Naive thymus-derived CD4-positive, alpha-beta T cell (primary cell): ENCODE data around the gene GNPTAB. TPM values are rescaled to one million over a fixed set of nuclear protein-coding genes. Genes with fewer than 3 reads are reported as not detected.

ENCODE experiments used
- ATAC-seq: fragments of 150-1000 bp; cut with Tn5 transposase; 2 replicates; pipeline ENCODE4 v1.10.0; 2021; ENCODE audit warnings: mild to moderate bottlenecking, moderate library complexity
- CTCF ChIA-PET: fragments of 350-600 bp; sonication (Branson Sonifier 250); formaldehyde crosslinking; loops from one replicate; lab custom pipeline; 2021; ENCODE audit warnings: antibody characterized with exemption; lab: Charles Lee
- POLR2A ChIA-PET: fragments of 350-600 bp; sonication (Branson Sonifier 250); formaldehyde crosslinking; loops from one replicate; lab custom pipeline; 2021; ENCODE audit warnings: antibody characterized with exemption, inconsistent platforms; lab: Charles Lee
- DNase-seq, 9 donors: peaks; one replicate each; pipeline versions ENCODE4 v3.0.0 to v3.0.0-alpha.2; 2020 to 2022; ENCODE audit warnings: mixed read lengths in 1 of 9
- H3K27ac ChIP-seq: one replicate; pipeline ENCODE4 v1.7.0; 2013; ENCODE audit warnings: mild to moderate bottlenecking, low read depth, low read length, moderate library complexity
- H3K27me3 ChIP-seq, 2 donors: one replicate each; pipeline ENCODE4 v1.7.0; 2013; ENCODE audit warnings: low read length in 2 of 2, mild to moderate bottlenecking in 2 of 2, moderate library complexity in 2 of 2; ENCODE audit not compliant: control insufficient read depth in 2 of 2, insufficient read depth in 2 of 2
- H3K36me3 ChIP-seq, 3 experiments: 1 replicate in 2 of 3; 2 replicates in 1 of 3; pipeline ENCODE4 v1.7.0; 2013; ENCODE audit warnings: low read length in 3 of 3, mild to moderate bottlenecking in 3 of 3, moderate library complexity in 1 of 3; ENCODE audit not compliant: insufficient read depth in 3 of 3, control insufficient read depth in 2 of 3
- H3K4me1 ChIP-seq, 2 donors: one replicate each; pipeline ENCODE4 v1.7.0; 2013; ENCODE audit warnings: low read length in 2 of 2, mild to moderate bottlenecking in 2 of 2, moderate library complexity in 1 of 2; ENCODE audit not compliant: control insufficient read depth in 2 of 2, insufficient read depth in 2 of 2
- H3K4me3 ChIP-seq: 2 replicates; pipeline ENCODE4 v1.7.0; 2013; ENCODE audit warnings: mild to moderate bottlenecking, low read length
- H3K9me3 ChIP-seq, 3 experiments: 1 replicate in 2 of 3; 2 replicates in 1 of 3; pipeline ENCODE4 v1.7.0; 2013; ENCODE audit warnings: low read length in 3 of 3; ENCODE audit not compliant: control insufficient read depth in 2 of 3
- H3K27ac Mint-ChIP-seq, 9 donors: one replicate each; pipeline ENCODE4 v1.8.0; 2020 to 2022; ENCODE audit warnings: mixed read lengths in 9 of 9, mild to moderate bottlenecking in 8 of 9, moderate library complexity in 5 of 9, inconsistent platforms in 2 of 9
- H3K27me3 Mint-ChIP-seq, 5 donors: one replicate each; pipeline ENCODE4 v1.8.0; 2021 to 2022; ENCODE audit warnings: mixed read lengths in 5 of 5, mild to moderate bottlenecking in 1 of 5
- H3K36me3 Mint-ChIP-seq, 5 donors: one replicate each; pipeline ENCODE4 v1.8.0; 2020 to 2022; ENCODE audit warnings: mixed read lengths in 5 of 5, mild to moderate bottlenecking in 3 of 5, inconsistent platforms in 1 of 5
- H3K4me1 Mint-ChIP-seq, 7 donors: one replicate each; pipeline ENCODE4 v1.8.0; 2020 to 2022; ENCODE audit warnings: mixed read lengths in 7 of 7, mild to moderate bottlenecking in 3 of 7, inconsistent platforms in 1 of 7
- H3K4me3 Mint-ChIP-seq, 10 donors: one replicate each; pipeline ENCODE4 v1.8.0; 2020 to 2022; ENCODE audit warnings: mild to moderate bottlenecking in 10 of 10, mixed read lengths in 10 of 10, moderate library complexity in 6 of 10, inconsistent platforms in 2 of 10
- H3K9me3 Mint-ChIP-seq, 11 donors: one replicate each; pipeline ENCODE4 v1.8.0; 2020 to 2022; ENCODE audit warnings: mixed read lengths in 11 of 11, mild to moderate bottlenecking in 4 of 11, inconsistent platforms in 1 of 11, moderate library complexity in 1 of 11
- intact Hi-C, 2 donors: fragments of 100-400 bp; cut with micrococcal nuclease; formaldehyde crosslinking; loops; one replicate each; pipeline ENCODE4 v1.15.1; 2023
- polyA plus RNA-seq, 2 donors: library from polyadenylated mRNA; unstranded; fragments of 300-500 nt; fragmentation: Illumina TruSeq; gene quantifications; one replicate each; pipeline ENCODE4 v1.2.3, GENCODE V29; 2021
- total RNA-seq, 6 experiments: library from RNA in 5 of 6; stranded (reverse) in 5 of 6; gene quantifications; 1 replicate in 5 of 6; 2 replicates in 1 of 6; pipeline ENCODE4 v1.2.3 and lab custom pipeline; 2021 to 2026

Gene GNPTAB
- total and polyA plus RNA-seq, 7 experiments from 2014 or later: 28.2 to 85.1 (median 44.4) TPM

DNA sequence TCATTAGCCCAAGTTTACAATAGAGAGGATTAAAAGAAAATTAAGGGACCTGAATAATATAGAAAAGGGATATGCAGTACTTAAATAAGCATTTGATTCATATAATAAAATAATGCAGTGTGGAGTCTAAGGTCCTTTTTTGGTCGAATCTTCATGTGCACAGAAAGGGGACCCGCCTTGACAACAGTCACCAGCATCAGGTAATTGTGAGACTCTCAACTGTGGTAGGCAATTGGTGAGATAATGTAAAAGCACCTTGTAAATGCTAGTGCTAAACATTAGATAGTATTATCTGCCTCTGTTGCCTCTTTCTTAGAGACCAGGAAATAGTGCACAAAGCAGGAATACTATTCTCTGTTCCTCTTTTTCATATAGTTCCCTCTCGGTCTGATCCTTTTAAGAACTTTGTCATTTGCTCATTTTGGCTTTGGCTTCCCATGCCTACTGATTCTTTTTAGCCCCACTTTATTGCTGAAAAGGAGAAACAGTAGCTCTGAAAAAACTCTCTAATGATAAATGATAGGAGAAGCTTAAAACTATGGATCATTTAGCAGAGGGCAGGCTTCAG, 115.8 kb downstream of the GNPTAB start:
- no peaks in the 10 kb centered on the region for H3K27me3 Mint-ChIP-seq
- POLR2A ChIA-PET: no interaction called here
- H3K4me3 Mint-ChIP-seq: no peak overlapping the region
- Histone ChIP-seq H3K9me3 (no peaks in the 10 kb centered on the region), H3K4me3 (no peak overlapping the region), H3K27me3 (no peaks in the 10 kb centered on the region), H3K36me3 (no peaks in the 10 kb centered on the region), H3K27ac (no peak overlapping the region), H3K4me1 (no peaks in the 10 kb centered on the region)
- DNase-seq: no peak
- no peak overlapping the region for H3K27ac Mint-ChIP-seq
- H3K4me1 Mint-ChIP-seq: peaks cover 0 to 16% (median 0%) of the 10 kb centered on the region in 7 donors
- CTCF ChIA-PET: interaction anchor here (0.6 kb wide), 1 partner anchor 320 kb away, joined by 3 read pairs; no protein-coding TSS in a partner anchor
- peaks cover 0 to 5% (median 3%) of the 10 kb centered on the region in 5 donors for H3K36me3 Mint-ChIP-seq
- intact Hi-C loops: no loop called here
- no peaks in the 10 kb centered on the region for H3K9me3 Mint-ChIP-seq
- peak; percentile 32 for ATAC-seq

DNA sequence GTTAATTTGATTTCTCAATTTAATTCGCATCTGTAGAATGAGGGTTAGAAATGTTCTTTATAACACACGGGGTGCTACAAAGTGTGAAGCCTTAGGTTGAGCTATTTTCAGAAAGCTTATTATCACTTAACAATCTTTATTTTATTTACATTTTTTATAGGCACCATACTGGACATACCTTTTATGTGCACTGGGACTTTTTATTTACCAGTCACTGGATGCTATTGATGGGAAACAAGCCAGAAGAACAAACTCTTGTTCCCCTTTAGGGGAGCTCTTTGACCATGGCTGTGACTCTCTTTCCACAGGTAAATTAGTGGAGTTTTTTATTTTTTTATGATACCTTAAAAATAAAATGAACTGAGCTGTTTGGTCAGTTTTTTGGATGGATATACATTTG, 116.8 kb downstream of the GNPTAB start:
- no peak for ATAC-seq

DNA sequence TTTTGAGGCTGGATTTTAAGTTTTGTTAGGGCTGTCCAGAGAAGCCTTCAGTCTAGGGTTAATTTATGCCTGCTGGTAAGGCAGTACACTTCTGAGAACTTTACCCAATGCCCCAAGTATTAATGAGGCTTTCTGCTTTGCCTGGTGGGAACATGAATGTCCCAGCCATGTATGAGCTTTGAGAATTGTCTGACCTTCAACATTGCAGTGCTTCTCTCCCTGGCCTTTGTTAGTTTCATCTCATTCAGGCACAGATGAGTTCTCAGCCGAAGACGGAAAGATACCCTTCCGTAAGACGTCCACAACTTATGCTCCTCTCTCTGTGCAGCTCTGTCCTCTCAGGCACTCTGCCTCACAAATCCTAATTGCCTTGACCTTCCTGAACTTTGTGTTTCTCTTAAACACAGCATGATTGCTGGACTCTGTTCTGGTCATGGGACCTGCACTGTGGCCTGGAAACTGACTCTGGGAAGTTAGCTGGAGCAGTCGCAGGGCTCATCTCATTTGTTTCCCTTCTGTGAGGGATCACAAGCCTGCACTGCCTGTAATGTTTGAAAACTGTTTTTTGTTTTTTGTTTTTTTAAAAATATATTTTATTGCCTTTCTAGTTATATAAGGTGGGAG, 117.6 kb downstream of the GNPTAB start:
- ATAC-seq: no peak
- no peak overlapping the region for H3K4me3 ChIP-seq
- Mint-ChIP-seq H3K4me1 (peaks cover 0 to 24% (median 7%) of the 10 kb centered on the region in 7 donors), H3K27ac (no peak overlapping the region), H3K9me3 (no peaks in the 10 kb centered on the region), H3K36me3 (peaks cover 0 to 5% (median 3%) of the 10 kb centered on the region in 5 donors), H3K27me3 (no peaks in the 10 kb centered on the region), H3K4me3 (no peak overlapping the region)
- ChIA-PET CTCF (no interaction called here), POLR2A (no interaction called here)
- H3K9me3 ChIP-seq: no peaks in the 10 kb centered on the region
- no peak for DNase-seq
- H3K27ac ChIP-seq: no peak overlapping the region
- intact Hi-C loops: no loop called here
- H3K27me3 ChIP-seq: no peaks in the 10 kb centered on the region
- peaks cover 0 to 4% of the 10 kb centered on the region in 2 donors for H3K4me1 ChIP-seq
- H3K36me3 ChIP-seq: no peaks in the 10 kb centered on the region

More for the DNA sequence above, 116.8 kb downstream of the GNPTAB start:
- Mint-ChIP-seq H3K27me3 (no peaks in the 10 kb centered on the region), H3K4me3 (no peak overlapping the region), H3K9me3 (no peaks in the 10 kb centered on the region), H3K27ac (no peak overlapping the region), H3K4me1 (peaks cover 0 to 24% (median 7%) of the 10 kb centered on the region in 7 donors), H3K36me3 (peaks cover 0 to 5% (median 3%) of the 10 kb centered on the region in 5 donors)
- no peak overlapping the region for H3K4me3 ChIP-seq
- no peaks in the 10 kb centered on the region for H3K9me3 ChIP-seq
- H3K36me3 ChIP-seq: no peaks in the 10 kb centered on the region
- ChIA-PET CTCF (interaction anchor here (0.6 kb wide), 1 partner anchor 38 kb away, joined by 4 read pairs; no protein-coding TSS in a partner anchor), POLR2A (no interaction called here)
- no peak overlapping the region for H3K27ac ChIP-seq
- DNase-seq: no peak
- intact Hi-C loops: no loop called here
- no peaks in the 10 kb centered on the region for H3K27me3 ChIP-seq
- H3K4me1 ChIP-seq: peaks cover 0 to 4% of the 10 kb centered on the region in 2 donors

DNA sequence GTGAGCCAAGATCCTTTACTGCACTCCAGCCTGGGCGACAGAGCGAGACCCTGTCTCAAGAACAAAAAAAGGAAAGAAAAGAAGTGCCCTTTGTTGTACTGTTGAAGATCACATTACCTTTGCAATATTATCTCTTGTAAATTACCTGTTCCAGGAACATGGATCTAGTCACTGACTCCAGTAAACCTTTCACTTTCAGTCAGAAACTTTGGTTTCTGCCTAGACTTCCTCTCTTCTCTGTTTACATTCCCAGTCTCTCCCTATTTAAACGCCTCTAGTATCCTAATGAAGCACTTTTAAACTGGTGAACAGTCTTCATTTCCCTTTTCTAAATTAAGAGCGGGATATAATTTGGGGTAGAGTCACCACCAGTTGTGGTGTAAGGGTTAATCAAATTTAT, 120.5 kb downstream of the GNPTAB start:
- no peaks in the 10 kb centered on the region for H3K9me3 Mint-ChIP-seq
- no peak overlapping the region for H3K4me3 Mint-ChIP-seq
- intact Hi-C loops: no loop called here
- ChIA-PET CTCF (no interaction called here), POLR2A (no interaction called here)
- no peaks in the 10 kb centered on the region for H3K27me3 ChIP-seq
- DNase-seq: no peak
- H3K27me3 Mint-ChIP-seq: no peaks in the 10 kb centered on the region
- H3K9me3 ChIP-seq: no peaks in the 10 kb centered on the region
- peaks cover 5 to 39% (median 13%) of the 10 kb centered on the region in 7 donors for H3K4me1 Mint-ChIP-seq
- no peaks in the 10 kb centered on the region for H3K36me3 ChIP-seq
- no peak overlapping the region for H3K27ac ChIP-seq
- peaks cover 0 to 4% of the 10 kb centered on the region in 2 donors for H3K4me1 ChIP-seq
- H3K36me3 Mint-ChIP-seq: no peaks in the 10 kb centered on the region
- no peak for ATAC-seq
- no peak overlapping the region for H3K27ac Mint-ChIP-seq
- no peak overlapping the region for H3K4me3 ChIP-seq

DNA sequence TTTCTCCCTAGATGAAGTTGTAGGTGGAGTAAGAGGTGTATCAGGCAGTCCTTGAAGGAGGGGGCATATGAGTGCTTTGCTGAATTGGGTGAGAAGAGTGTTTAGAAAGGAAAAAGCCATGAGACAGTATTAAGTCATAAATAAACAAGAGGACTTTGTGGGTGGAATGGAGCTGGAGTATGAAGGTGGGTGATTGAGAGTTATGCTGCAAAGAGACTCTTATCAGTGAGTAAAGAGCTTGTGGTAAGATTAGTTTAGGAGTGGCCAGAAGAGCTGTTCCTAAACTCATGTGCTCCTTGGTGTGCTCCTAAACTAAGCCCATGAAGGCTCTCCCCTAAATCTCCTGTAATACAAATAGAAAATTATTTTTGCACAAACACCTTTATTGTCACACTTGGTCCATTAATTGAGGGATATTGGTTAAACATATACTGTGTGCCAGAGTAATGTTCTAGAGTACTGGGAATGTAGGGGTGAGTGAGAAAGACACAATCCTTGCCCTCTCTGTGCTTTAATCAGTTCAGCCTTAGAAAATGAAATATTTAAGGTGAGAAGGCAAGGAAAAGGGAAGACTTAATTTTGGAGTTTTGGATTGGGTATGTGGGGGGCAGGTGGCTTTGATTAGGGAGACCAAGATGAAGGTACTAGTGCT, 123.5 kb downstream of the GNPTAB start:
- no peak overlapping the region for H3K4me3 ChIP-seq
- H3K4me1 Mint-ChIP-seq: peaks cover 5 to 40% (median 13%) of the 10 kb centered on the region in 7 donors
- no peaks in the 10 kb centered on the region for H3K27me3 Mint-ChIP-seq
- H3K4me3 Mint-ChIP-seq: no peak overlapping the region
- intact Hi-C loops: loop anchor here in 1 of 2 donors (2.0 kb wide), 1 partner anchor 14 kb away; no protein-coding TSS in a partner anchor
- ATAC-seq: no peak
- H3K27ac Mint-ChIP-seq: peak overlapping the region in 2 of 9 donors; percentile 21 to 25
- CTCF ChIA-PET: no interaction called here
- no peak for DNase-seq
- peaks cover 0 to 4% of the 10 kb centered on the region in 2 donors for H3K4me1 ChIP-seq
- POLR2A ChIA-PET: no interaction called here
- H3K27me3 ChIP-seq: no peaks in the 10 kb centered on the region
- H3K9me3 Mint-ChIP-seq: no peaks in the 10 kb centered on the region
- H3K9me3 ChIP-seq: no peaks in the 10 kb centered on the region
- no peaks in the 10 kb centered on the region for H3K36me3 Mint-ChIP-seq
- H3K36me3 ChIP-seq: no peaks in the 10 kb centered on the region
- H3K27ac ChIP-seq: no peak overlapping the region

DNA sequence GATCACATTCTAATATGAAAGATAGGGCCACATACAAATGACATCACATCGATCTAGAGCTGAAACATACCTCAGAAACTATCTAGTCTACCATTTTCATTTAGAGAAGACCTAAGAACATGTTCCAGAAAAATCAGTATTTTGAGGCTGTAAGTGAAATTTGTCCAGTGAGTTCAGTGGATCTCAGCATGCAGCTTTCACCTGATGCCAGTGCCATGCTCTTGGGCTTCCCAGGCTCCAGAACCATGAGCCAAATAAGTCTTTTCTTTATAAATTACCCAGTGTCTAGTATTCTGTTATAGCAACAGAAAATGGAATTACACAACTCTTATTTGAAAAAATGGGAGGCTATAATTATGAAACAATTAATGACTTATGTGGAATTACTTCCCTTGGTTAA, 124.4 kb downstream of the GNPTAB start:
- H3K27me3 Mint-ChIP-seq: peaks cover 0 to 2% (median 0%) of the 10 kb centered on the region in 5 donors
- no peak for DNase-seq
- ChIA-PET POLR2A (no interaction called here), CTCF (no interaction called here)
- H3K9me3 Mint-ChIP-seq: no peaks in the 10 kb centered on the region
- no peak overlapping the region for H3K27ac Mint-ChIP-seq
- Histone ChIP-seq H3K27ac (no peak overlapping the region), H3K36me3 (no peaks in the 10 kb centered on the region), H3K4me1 (peaks cover 0 to 4% of the 10 kb centered on the region in 2 donors), H3K27me3 (no peaks in the 10 kb centered on the region), H3K9me3 (no peaks in the 10 kb centered on the region), H3K4me3 (no peak overlapping the region)
- peaks cover 5 to 47% (median 14%) of the 10 kb centered on the region in 7 donors for H3K4me1 Mint-ChIP-seq
- H3K4me3 Mint-ChIP-seq: no peak overlapping the region
- intact Hi-C loops: loop anchor here in 1 of 2 donors (2.0 kb wide), 1 partner anchor 14 kb away; no protein-coding TSS in a partner anchor
- no peaks in the 10 kb centered on the region for H3K36me3 Mint-ChIP-seq
- no peak for ATAC-seq
